Stimulated activated CD4-positive, alpha-beta T cell treated with anti-CD3 and anti-CD28 coated beads, Interleukin-1b, Interleukin-23, amount 100 ng/mL, for 48 hours (primary cell): ENCODE data around the gene RNF223.
"Not testable (repeated sequence)": the region's sequence is repeated elsewhere in the genome, so short reads cannot be mapped to it uniquely, and the experiment has no call there.

ENCODE experiments used
- DNase-seq: peaks from one replicate; pipeline ENCODE4 v3.0.0-alpha.2; 2020

Gene RNF223

DNA sequence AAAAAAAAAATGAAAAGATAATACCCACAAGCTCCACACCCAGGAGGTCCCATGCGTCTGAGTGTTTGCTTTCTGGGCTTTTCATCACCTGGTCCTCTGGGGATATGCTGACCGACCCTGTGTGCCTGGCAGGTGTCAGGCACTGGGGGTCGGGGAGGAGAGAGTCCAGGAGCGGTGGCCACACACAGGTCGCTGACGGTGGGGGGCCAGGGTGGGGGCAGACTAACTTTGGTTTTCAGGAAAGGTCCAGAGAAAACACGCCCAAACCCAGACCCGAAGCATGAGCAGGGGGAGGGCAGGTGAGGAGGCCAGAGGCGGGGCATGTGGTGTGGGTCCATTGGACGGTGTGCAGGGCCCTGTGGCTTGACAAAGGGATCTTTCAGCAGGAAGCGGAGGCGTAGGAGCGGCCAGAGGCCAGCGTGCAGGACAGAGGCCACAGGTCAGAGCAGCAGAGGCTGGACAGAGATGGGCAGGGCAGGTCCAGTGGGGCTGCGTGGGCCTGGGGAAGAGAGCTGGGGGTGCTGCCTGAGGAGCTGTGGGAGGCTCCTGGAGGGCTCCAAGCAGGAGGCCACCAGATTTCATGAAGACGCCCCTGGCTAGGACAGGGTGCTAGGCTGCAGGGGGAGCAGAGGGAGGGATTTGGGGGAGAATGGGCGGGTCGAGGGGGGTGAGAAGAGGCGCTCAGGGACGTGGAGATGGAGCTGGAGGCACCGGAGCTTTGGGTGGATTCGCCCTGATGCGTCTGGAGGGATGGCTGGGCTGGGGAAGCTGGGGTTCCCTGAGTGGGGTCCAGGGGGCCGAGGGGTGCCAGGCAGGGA is 15.8 kb downstream of the RNF223 start:
- no peak for DNase-seq

DNA sequence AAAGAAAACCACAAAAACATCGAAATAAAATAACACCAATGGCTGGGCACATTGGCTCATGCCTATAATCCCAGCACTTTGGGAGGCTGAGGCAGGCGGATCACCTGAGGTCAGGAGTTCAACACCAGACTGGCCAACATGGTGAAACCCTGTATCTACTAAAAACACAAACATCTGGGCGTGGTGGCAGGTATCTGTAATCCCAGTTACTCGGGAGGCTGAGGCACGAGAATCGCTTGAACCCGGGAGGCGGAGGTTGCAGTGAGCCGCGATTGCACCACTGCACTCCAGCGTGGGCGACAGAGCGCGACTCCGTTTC is 16.4 kb downstream of the RNF223 start:
- DNase-seq: not testable (repeated sequence)

DNA sequence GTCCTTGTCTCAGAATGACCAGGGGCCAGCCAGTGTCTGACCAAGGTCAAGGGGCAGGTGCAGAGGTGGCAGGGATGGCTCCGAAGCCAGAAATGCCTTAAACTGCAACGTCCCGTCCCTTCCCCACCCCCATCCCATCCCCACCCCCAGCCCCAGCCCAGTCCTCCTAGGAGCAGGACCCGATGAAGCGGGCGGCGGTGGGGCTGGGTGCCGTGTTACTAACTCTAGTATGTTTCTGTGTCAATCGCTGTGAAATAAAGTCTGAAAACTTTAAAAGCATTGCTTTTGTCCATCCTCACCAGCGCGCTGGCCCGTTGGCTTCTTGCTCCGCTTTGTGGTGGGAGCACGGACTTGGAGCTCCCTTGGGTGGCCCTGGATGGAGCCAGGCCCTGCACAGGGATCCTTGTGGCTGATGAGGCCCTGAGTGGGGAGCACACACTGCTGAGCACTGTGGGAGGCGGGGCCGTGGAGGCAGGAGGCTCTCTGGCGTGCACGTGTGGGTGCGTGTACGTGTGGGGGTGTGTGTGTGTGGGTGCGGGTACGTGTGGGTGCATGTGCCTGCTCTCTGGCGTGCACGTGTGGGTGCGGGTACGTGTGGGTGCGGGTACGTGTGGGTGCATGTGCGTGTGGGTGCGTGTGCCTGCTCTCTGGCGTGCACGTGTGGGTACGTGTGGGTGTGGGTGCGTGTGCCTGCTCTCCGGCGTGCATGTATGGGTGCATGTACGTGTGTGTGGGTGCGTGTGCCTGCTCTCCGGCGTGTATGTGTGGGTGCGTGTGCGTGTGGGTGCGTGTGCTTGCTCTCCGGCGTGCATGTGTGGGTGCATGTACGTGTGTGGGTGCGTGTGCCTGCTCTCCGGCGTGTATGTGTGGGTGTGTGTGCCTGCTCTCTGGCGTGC is 18.0 kb downstream of the RNF223 start:
- DNase-seq: no peak

DNA sequence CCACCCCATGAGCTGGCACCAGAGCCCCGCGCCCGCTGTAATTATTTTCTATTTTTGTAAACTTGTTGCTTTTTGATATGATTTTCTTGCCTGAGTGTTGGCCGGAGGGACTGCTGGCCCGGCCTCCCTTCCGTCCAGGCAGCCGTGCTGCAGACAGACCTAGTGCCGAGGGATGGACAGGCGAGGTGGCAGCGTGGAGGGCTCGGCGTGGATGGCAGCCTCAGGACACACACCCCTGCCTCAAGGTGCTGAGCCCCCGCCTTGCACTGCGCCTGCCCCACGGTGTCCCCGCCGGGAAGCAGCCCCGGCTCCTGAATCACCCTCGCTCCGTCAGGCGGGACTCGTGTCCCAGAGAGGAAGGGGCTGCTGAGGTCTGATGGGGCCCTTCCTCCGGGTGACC is 19.1 kb downstream of the RNF223 start:
- DNase-seq: no peak

DNA sequence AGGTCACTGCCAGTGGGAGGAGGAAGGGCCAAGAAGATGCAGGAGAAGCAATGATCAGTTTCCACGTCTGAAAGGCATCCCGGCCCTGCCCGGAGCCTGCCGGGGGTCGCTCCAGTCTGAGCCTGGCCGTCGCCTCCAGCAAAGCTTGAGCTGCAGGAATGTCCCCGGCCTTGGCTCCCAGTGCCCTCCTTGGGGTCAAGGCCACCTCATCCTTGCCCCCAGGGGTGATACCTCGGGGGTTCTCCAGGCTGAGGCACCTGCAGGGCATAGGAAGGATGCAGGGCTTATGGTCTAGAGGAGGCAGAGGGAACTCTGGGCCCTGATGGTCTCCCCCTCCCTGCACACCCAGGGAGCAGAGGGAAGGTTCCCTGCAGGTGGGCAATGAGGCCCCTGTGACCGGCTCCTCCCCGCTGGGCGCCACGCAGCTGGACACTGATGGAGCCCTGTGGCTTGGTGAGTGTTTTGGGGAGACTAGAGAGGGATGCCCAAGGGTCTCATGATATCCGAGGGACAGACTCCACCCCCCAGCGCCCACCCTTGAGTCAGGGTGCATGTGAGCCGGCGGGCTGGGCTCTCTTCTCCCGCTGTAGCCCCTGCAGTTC is 19.9 kb downstream of the RNF223 start:
- DNase-seq: no peak

DNA sequence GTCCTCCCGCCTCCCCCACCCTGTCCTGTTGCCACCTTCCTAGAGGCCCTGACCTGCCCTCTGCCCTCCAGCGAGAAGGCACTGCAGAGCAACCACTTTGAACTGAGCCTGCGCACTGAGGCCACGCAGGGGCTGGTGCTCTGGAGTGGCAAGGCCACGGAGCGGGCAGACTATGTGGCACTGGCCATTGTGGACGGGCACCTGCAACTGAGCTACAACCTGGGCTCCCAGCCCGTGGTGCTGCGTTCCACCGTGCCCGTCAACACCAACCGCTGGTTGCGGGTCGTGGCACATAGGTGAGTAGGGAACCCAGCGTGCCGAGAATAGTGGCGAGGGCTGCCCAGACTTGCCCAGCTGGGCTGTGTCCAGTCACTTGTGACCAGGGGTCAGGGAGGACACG is 20.4 kb downstream of the RNF223 start:
- DNase-seq: no peak

DNA sequence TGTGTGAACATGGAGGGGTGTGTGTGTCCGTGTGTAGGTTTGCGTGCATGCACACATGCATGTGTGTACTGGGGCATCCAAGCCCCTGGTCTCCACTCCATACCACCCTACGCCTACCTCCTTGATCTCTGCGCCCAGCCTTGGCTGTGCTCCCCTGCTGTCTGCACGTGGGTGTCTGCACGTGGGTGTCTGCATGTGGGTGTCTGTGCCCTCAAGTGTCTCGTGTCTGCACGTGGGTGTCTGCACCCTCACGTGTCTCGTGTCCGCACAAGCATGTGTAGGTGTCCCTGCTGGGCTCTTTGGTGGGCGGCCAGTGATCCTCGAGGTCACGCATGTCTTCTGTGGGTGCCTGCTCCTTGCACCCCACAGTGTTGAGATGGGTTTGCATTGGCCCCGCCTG is 21.1 kb downstream of the RNF223 start:
- no peak for DNase-seq

DNA sequence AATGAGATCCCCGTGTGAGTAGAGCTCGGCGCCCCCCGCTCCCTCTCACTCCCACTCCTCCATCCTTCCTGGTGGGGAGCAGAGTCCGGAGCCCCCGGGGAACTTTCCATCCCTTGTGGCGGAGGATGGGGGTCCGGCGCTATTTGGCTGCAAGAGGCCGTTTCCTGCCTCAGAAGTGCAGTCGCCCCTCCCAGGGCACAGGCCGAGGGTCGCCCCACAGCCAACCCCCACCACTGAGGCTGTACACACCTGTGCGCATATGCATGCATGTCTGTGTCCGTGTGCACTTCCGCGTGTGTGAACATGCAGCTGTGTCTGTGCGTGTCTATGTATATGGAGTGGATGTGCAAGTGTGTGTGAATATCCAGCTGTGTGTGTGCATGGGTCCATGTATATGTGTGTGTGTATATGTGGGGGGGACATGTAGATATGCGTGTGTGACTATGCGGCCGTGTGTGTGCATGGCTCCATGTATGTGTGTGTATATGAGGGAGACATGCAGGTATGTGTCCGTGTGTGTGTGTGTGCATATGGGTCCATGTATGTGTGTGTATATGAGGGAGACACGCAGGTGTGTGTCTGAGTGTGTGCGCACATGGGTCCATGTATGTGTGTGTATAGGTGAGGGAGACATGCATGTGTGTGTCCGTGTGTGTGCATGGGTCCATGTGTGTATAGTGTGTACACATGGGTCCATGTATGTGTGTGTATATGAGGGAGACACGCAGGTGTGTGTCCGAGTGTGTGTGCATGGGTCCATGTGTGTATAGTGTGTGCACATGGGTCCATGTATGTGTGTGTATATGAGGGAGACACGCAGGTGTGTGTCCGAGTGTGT is 21.9 kb downstream of the RNF223 start:
- no peak for DNase-seq

DNA sequence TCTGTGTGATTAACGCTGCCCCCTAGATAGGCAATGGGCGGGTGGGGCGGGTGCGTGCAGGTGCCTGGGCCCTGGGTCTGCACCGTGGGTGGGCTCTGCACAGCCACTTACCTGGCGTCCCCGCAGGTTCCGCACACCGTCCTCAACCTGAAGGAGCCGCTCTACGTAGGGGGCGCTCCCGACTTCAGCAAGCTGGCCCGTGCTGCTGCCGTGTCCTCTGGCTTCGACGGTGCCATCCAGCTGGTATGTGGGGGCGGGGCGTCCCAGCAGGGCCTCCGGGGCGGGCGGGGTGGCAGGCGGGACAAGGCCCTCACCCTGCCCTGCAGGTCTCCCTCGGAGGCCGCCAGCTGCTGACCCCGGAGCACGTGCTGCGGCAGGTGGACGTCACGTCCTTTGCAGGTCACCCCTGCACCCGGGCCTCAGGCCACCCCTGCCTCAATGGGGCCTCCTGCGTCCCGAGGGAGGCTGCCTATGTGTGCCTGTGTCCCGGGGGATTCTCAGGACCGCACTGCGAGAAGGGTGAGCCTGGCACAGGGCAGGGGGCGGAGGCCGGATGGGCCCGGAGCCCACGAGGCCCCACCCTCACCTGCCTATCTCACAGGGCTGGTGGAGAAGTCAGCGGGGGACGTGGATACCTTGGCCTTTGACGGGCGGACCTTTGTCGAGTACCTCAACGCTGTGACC is 22.8 kb downstream of the RNF223 start:
- DNase-seq: no peak

DNA sequence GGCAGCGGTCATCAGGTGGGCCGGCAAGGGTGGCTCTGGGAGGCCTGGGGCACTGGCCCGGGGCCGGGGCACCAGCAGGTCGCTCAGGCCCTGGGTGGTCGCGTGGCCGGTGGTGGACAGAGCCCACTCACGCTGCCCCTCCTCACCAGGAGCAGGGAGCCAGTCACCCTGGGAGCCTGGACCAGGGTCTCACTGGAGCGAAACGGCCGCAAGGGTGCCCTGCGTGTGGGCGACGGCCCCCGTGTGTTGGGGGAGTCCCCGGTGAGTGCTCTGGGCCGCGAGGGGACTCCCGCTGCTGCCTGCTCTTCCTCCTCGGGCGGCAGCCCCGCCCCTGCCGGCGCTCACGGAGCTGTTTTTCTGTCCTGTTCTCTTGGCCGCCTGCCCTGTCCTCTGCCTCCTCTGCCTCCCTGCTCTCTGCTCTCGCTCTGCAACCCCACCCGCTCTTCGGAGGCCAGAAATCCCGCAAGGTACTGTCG is 23.5 kb downstream of the RNF223 start:
- no peak for DNase-seq

DNA sequence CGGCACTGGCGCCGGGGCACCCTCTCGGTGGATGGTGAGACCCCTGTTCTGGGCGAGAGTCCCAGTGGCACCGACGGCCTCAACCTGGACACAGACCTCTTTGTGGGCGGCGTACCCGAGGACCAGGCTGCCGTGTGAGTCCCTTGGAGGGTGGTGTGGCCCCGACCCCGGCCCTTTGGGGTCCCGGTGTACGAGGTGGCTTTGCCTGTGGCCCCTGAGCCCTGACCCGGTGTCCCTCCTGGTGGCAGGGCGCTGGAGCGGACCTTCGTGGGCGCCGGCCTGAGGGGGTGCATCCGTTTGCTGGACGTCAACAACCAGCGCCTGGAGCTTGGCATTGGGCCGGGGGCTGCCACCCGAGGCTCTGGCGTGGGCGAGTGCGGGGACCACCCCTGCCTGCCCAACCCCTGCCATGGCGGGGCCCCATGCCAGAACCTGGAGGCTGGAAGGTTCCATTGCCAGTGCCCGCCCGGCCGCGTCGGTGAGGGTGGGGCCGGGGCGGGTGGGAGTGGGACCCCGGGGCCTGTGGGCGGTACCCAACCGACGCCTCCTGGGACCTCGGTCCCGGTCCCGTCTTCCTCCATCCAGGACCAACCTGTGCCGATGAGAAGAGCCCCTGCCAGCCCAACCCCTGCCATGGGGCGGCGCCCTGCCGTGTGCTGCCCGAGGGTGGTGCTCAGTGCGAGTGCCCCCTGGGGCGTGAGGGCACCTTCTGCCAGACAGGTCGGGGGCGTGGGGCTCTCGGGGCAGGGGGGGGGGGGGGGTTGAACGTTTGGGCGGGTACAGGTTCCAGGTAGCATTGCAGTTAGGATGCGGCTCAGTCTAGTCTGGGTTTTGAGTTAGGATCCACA is 24.6 kb downstream of the RNF223 start:
- DNase-seq: no peak

DNA sequence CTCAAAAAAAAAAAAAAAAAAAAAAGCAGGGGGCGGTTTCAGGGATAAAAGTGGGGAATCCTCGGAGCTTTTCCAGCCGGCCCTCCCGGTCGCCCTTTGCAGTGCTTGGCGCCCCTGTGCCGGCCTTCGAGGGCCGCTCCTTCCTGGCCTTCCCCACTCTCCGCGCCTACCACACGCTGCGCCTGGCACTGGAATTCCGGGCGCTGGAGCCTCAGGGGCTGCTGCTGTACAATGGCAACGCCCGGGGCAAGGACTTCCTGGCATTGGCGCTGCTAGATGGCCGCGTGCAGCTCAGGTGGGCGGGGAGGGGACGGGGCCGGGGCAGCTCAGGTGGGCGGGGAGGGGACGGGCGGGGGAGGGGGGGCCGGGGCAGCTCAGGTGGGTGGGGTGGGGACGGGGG is 25.3 kb downstream of the RNF223 start:
- no peak for DNase-seq

DNA sequence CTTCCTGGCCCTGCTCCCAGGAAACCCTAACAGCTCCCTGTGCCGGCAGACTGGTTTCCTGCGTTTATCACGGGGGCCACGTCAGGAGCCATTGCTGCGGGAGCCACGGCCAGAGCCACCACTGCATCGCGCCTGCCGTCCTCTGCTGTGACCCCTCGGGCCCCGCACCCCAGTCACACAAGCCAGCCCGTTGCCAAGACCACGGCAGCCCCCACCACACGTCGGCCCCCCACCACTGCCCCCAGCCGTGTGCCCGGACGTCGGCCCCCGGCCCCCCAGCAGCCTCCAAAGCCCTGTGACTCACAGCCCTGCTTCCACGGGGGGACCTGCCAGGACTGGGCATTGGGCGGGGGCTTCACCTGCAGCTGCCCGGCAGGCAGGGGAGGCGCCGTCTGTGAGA is 26.1 kb downstream of the RNF223 start:
- DNase-seq: no peak

DNA sequence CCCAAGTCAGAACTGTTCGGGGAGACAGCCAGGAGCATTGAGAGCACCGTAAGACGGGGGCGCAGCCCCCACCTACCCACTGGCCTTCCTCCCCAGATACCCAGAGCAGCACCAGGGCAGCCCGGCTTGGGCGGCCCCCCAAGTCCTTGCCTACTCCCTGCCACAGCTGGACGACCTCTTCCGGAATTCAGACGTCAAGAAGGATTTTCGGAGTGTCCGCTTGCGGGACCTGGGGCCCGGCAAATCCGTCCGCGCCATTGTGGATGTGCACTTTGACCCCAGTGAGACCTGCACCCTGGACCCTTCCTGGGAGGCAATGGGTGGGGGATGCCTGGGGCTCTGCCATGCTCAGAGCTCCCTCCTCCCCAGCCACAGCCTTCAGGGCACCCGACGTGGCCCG is 26.7 kb downstream of the RNF223 start:
- no peak for DNase-seq

DNA sequence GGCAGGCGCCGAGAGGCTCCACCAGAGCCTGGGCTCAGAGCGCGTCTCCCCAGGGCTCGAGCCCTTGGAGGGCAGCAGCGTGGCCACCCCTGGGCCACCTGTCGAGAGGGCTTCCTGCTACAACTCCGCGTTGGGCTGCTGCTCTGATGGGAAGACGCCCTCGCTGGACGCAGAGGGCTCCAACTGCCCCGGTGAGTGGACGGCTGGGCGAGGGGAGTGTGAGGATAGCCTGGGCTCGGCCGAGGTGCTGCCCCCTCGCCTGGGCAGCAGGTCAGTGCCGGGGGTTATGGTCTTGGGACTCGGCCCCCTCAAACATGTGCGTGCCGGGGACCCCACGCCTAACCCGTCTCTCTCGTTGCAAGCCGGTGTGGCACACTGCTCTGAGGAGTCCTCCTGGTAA is 27.3 kb downstream of the RNF223 start:
- no peak for DNase-seq

DNA sequence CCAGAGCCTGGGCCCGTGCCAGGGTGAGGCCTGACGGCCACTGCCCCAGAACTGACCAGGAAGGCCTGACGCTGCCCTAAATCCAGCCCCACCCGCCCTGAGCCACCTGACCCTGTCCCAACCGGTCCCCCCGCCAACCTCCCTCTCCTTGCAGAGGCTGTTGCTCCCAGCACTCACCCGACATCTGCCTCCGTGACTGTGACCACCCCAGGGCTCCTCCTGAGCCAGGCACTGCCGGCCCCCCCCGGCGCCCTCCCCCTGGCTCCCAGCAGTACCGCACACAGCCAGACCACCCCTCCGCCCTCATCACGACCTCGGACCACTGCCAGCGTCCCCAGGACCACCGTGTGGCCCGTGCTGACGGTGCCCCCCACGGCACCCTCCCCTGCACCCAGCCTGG is 27.9 kb downstream of the RNF223 start:
- no peak for DNase-seq

DNA sequence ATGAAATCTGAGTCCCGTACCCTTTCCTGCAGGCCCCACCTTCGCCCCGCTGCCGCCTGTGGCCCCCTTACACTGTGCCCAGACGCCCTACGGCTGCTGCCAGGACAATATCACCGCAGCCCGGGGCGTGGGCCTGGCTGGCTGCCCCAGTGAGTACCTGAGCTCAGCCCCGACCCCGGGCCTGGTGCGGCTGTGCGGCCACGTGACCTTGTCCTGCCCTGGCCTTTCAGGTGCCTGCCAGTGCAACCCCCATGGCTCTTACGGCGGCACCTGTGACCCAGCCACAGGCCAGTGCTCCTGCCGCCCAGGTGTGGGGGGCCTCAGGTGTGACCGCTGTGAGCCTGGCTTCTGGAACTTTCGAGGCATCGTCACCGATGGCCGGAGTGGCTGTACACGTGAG is 29.0 kb downstream of the RNF223 start:
- DNase-seq: no peak

DNA sequence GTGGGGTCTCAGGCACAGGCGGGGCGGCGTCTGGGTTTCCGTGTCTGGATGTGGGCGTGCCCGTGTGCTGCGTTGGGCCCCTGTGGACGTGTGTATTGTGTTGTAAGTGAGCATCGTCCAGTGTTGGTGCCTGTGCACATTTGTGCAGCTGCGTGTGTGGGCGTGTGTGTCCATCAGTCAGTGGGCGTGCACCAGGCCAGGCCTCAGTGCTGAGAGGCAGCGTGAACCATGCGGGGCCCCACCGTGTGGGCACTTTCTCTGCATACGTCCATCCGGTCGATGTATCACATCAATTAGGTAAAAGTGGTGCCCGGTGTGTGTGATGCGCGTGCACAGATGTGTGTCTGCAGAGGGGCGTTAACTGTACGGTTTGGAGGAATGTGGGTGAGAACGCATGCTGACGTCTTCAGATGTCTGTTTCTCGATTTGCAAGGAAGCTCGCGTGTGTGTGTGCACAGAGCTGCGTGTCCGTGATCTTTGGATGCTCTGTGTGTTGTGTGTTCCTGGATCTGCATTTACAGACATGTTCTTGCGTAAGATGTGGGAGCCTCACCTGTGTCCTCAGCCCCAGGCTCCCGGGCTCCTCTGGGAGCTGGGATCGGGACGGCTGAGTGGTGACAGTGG is 29.5 kb downstream of the RNF223 start:
- no peak for DNase-seq

DNA sequence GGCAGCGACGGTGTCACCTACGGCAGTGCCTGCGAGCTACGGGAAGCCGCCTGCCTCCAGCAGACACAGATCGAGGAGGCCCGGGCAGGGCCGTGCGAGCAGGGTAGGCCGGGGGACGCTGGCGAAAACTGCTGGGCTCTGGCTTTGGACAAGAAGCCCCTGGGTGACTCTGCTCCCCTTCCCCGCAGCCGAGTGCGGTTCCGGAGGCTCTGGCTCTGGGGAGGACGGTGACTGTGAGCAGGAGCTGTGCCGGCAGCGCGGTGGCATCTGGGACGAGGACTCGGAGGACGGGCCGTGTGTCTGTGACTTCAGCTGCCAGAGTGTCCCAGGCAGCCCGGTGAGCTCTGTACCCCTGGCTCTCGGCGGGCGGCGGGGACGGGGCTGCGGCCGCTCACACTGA is 30.2 kb downstream of the RNF223 start:
- no peak for DNase-seq

DNA sequence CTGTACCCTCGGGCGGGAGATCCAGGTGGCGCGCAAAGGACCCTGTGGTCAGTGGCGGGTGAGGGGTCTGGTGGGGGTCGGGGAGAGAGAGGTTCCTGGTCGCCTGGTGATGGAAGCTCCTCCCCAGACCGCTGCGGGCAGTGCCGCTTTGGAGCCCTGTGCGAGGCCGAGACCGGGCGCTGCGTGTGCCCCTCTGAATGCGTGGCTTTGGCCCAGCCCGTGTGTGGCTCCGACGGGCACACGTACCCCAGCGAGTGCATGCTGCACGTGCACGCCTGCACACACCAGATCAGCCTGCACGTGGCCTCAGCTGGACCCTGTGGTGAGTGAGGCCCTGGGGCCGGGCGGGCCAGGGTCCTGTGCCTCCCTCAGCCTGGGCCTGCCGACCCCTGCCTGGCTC is 30.7 kb downstream of the RNF223 start:
- no peak for DNase-seq

DNA sequence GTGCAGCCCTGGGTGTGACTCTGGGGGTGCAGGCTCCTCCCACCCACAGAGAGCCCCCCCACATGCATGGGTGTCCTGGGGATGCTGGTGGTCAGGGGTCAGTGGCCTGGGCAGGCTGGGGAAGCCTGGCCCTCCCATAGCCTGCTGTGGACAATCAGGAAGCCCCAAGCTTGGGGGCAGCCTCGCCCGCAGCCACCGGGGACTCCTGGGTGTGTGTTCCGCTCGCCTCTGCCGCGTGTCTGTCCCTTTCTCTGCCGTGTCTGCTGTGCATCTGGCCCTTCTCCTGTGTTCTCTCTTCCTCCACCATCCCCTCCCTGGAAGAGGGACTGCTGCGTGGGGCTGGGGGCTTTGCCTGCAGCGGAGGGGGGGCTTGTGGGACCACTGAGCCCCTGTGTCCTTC is 31.3 kb downstream of the RNF223 start:
- DNase-seq: no peak
